Thyroid gland (tissue), 4 donors: Measurements from ENCODE around the gene CD200. TPM values are rescaled to one million over a fixed set of nuclear protein-coding genes. Genes with fewer than 3 reads are reported as not detected.
A peak's percentile ranks its signal among the peaks of the same experiment; 100 is the strongest.

Experiments used
- DNase-seq, 2 donors: peaks; one replicate each; pipeline ENCODE4 v3.0.0-alpha.2; 2019
- H3K27ac ChIP-seq, 3 donors: fragments of 200-600 bp; sonication (generic); 1 replicate in 2 of 3; 2 replicates in 1 of 3; pipeline ENCODE4 v1.5.1; 2016 to 2019; ENCODE audit warnings: mild to moderate bottlenecking in 1 of 3, moderate library complexity in 1 of 3
- H3K27me3 ChIP-seq: fragments of 200-600 bp; sonication (generic); one replicate; pipeline ENCODE4 v1.5.1; 2019
- H3K36me3 ChIP-seq, 2 donors: fragments of 200-600 bp; sonication (generic); one replicate each; pipeline ENCODE4 v1.5.1; 2016 to 2019
- H3K4me1 ChIP-seq, 2 donors: fragments of 200-600 bp; sonication (generic); one replicate each; pipeline ENCODE4 v1.5.1; 2017 to 2019
- H3K4me3 ChIP-seq, 3 donors: fragments of 200-600 bp; sonication (generic); replicated peaks in 1 of 3; 1 replicate in 2 of 3; 2 replicates in 1 of 3; pipeline ENCODE4 v1.5.1; 2016; ENCODE audit warnings: mild to moderate bottlenecking in 1 of 3
- H3K9me3 ChIP-seq: fragments of 200-600 bp; sonication (generic); one replicate; pipeline ENCODE4 v1.5.1; 2017
- CTCF ChIP-seq, 6 experiments: fragments of 200-600 bp in 3 of 6; fragments of 450-650 bp in 3 of 6; sonication (generic) in 3 of 6; IDR thresholded peaks; one replicate each; pipeline ENCODE4 v1.5.1; 2016 to 2019; ENCODE audit warnings: antibody characterized with exemption in 6 of 6, mild to moderate bottlenecking in 2 of 6, inconsistent platforms in 1 of 6, moderate library complexity in 1 of 6
- POLR2A ChIP-seq, 2 donors: fragments of 450-650 bp; IDR thresholded peaks; one replicate each; pipeline ENCODE4 v1.6.1; 2017; ENCODE audit warnings: antibody characterized with exemption in 2 of 2, mild to moderate bottlenecking in 2 of 2, moderate library complexity in 1 of 2
- whole genome bisulfite sequencing, 2 donors: methylation state at CpG; one replicate each; pipeline ENCODE4 v1.1.5; 2017; 5-methylcytosine and 5-hydroxymethylcytosine counted together
- intact Hi-C: fragments of 100-400 bp; cut with DNase I; formaldehyde crosslinking; loops from one replicate; pipeline ENCODE4 v1.15.1; 2023
- total RNA-seq, 4 donors: library from RNA; depleted of rRNA; stranded (reverse); fragments of >200 nt; gene quantifications; one replicate each; pipeline ENCODE4 v1.2.3, GENCODE V29; 2016

CD200 gene
- total RNA-seq, 4 donors from 2014 or later = 13.2 to 18.7 (median 15.8) TPM

- Histone ChIP-seq H3K9me3 (no peaks in the 10 kb centered on the region), H3K4me1 (peaks cover 0 to 9% of the 10 kb centered on the region in 2 donors), H3K36me3 (no peaks in the 10 kb centered on the region), H3K4me3 (no peak overlapping the region), H3K27me3 (no peaks in the 10 kb centered on the region), H3K27ac (peak overlapping the region in 1 of 3 donors; percentile 93)
- no peak for DNase-seq
- intact Hi-C loops = no loop called here
- TF ChIP-seq CTCF (IDR thresholded peaks at IDR 0.05) (no peak), POLR2A (IDR thresholded peaks at IDR 0.05) (no peak)
- WGBS, 2 donors = 90 to 91% methylated on average over 2 of the region's 2 CpGs
Measured at GRCh38 chr3:112335434-112335781, 2.5 kb downstream of the CD200 start.

DNA sequence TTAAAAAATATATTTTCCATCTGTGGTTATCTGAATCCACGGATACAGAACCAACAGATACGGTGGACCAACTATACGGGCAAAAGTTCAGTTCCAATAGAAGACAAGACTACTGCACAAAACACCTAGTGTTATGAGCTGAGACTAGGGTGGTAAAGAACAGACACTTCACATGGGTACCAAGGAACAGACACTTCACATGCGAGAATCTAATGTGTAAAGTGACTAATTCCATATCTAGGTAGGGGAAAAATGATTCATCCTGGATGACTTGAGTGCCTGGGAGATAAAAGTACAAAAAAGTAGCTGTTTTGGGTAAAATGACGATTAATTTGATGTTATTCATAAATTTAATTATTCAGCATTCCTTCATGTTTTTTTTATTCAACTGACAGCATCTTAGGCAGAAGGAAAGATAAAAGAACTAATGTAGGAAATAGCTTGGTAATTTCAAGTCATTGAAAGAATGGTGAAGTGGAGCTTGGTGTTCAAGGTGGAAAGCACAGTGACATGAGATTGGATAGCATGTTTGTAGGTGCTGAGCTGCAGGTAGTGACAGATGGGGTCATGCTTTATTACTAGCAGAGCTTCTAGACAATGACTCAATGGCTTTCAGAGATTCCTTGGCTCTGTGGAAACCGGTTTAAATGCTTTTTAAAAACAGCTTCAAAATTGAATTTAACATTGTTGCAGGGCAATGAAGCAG is 5.2 kb downstream of the CD200 start:
- TF ChIP-seq POLR2A (IDR thresholded peaks at IDR 0.05) (no peak), CTCF (IDR thresholded peaks at IDR 0.05) (no peak)
- H3K27me3 ChIP-seq = no peaks in the 10 kb centered on the region
- WGBS, 2 donors = 78 to 83% methylated on average over 6 of the region's 6 CpGs
- H3K4me3 ChIP-seq = no peak overlapping the region
- no peaks in the 10 kb centered on the region for H3K36me3 ChIP-seq
- H3K27ac ChIP-seq = peak overlapping the region in 1 of 3 donors; percentile 14
- no peaks in the 10 kb centered on the region for H3K9me3 ChIP-seq
- intact Hi-C loops = no loop called here
- peaks cover 0 to 9% of the 10 kb centered on the region in 2 donors for H3K4me1 ChIP-seq
- no peak for DNase-seq

GRCh38 chr3:112338727-112339056 is 5.7 kb downstream of the CD200 start:
- intact Hi-C loops = no loop called here

DNA sequence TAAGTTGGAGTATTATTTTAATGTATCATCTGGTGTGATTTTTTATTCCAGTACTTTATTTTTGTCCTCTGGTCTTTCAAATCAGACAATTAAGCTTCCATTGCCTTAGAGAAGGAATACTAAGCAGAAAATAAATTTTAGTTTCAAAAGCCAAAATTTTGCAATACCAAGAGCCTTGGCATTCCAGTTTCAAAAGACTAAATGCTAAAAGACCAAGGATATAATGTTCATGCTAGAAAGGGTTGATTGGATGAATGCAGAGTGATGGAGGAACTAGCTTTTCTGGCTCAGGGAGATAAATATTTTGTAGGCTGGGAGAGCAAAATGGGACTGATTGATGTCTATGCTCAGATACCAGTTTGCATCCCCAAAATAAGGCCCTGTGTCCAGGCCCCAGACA is 6.2 kb downstream of the CD200 start:
- intact Hi-C loops = no loop called here
- DNase-seq = no peak
- H3K4me3 ChIP-seq = no peak overlapping the region
- H3K27me3 ChIP-seq = no peaks in the 10 kb centered on the region
- no peaks in the 10 kb centered on the region for H3K36me3 ChIP-seq
- peaks cover 0 to 9% of the 10 kb centered on the region in 2 donors for H3K4me1 ChIP-seq
- TF ChIP-seq POLR2A (IDR thresholded peaks at IDR 0.05) (no peak), CTCF (IDR thresholded peaks at IDR 0.05) (no peak)
- H3K9me3 ChIP-seq = no peaks in the 10 kb centered on the region
- peak overlapping the region in 1 of 3 donors; percentile 13 for H3K27ac ChIP-seq

More at GRCh38 chr3:112338727-112339056, 5.7 kb downstream of the CD200 start:
- H3K9me3 ChIP-seq = no peaks in the 10 kb centered on the region
- no peaks in the 10 kb centered on the region for H3K27me3 ChIP-seq
- no peak overlapping the region for H3K4me3 ChIP-seq
- no peaks in the 10 kb centered on the region for H3K36me3 ChIP-seq
- no peak for DNase-seq
- 76 to 85% methylated on average over 2 of the region's 2 CpGs for WGBS, 2 donors
- H3K4me1 ChIP-seq = peaks cover 0 to 9% of the 10 kb centered on the region in 2 donors
- TF ChIP-seq CTCF (IDR thresholded peaks at IDR 0.05) = no peak
- TF ChIP-seq POLR2A (IDR thresholded peaks at IDR 0.05) = no peak
- peak overlapping the region in 1 of 3 donors; percentile 13 for H3K27ac ChIP-seq

DNA sequence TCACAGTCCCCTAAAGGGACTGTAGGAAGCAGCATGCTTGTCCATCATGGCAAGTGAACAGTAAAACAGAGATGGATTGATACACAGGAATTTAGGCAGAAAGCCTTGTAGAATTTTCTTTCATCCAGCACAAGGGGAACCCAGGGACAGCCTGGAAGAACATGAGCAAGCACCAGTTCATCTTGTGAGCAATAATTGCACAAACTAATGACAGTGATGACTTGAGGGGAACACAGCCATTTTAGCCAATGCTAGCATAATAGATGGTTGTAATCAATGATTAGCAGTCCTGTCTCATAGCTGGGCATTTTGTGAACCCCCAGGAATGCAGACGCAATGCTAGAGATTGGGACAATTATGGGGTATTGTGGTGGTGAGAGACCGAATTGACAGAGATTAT is 6.7 kb downstream of the CD200 start:
- TF ChIP-seq CTCF (IDR thresholded peaks at IDR 0.05) = no peak
- TF ChIP-seq POLR2A (IDR thresholded peaks at IDR 0.05) = no peak
- intact Hi-C loops = no loop called here

More for the DNA sequence above, 6.7 kb downstream of the CD200 start:
- H3K27ac ChIP-seq = no peak overlapping the region
- no peak overlapping the region for H3K4me3 ChIP-seq
- H3K36me3 ChIP-seq = no peaks in the 10 kb centered on the region
- peaks cover 0 to 9% of the 10 kb centered on the region in 2 donors for H3K4me1 ChIP-seq
- no peaks in the 10 kb centered on the region for H3K9me3 ChIP-seq
- WGBS, 2 donors = 85 to 88% methylated on average over 2 of the region's 2 CpGs
- DNase-seq = no peak
- no peaks in the 10 kb centered on the region for H3K27me3 ChIP-seq
